Superior temporal gyrus (tissue), 1 donor: Measurements from ENCODE around the gene GMEB1.

Experiments
- DNase-seq: peaks from one replicate; pipeline ENCODE4 v3.0.0-alpha.2; 2016; ENCODE audit errors: extremely low spot score

The GMEB1 gene

DNA sequence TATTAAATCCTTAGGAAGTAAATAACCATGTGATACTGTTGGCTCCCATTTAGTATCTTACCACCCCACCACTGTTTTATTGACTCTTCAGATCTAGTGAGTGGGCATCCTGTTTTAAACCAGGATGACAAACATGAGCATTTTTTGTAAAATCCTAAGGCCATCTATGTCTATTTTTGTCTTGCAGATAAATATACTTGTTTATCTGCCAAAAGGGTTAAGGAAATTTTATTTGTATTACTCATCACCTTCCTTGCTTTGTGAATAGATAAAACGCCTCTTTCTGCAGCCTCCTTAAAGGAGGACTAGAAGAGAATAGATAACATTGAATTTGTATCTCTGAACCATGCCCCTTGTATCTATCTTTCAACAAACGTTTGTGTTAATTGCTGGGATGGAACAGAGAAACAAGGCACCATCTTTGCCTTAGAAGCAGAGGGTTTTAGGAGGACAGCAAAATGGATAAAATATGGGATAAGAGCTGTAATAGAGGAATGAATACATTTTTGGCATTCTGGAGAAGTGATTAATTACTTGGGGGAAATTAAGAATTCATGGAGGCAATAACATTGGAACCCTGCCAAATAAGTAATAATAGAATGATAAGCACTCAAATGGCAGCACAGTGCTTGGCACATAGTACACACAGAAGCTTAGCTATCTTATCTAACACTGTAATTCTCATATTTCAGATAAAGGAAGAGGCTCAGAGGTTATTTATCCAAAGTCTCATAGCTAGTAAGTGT lies 82.9 kb downstream of the GMEB1 start:
- no peak for DNase-seq

DNA sequence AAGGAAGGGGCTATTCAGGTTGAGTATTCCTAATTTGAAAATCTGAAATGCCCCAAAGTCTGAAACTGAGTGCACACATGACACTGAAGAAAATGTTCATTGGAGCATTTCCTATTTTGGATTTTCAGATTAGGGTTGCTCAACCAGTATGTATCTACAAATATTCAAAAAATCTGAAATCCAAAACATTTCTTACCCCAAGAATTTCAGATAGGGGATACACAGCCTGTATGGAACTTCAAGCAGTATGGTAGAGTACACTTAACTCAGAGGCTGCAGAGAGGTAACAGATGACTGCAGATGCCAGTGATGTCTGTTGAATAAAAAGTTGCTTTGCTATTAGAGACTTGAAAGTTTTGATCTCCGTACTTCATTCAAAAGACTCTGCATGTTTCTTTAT lies 87.1 kb downstream of the GMEB1 start:
- DNase-seq = no peak

GRCh38 chr1:28756846-28757245 lies 88.3 kb downstream of the GMEB1 start:
- DNase-seq = peak; percentile 55

GRCh38 chr1:28758420-28758819 lies 89.8 kb downstream of the GMEB1 start:
- DNase-seq = no peak

DNA sequence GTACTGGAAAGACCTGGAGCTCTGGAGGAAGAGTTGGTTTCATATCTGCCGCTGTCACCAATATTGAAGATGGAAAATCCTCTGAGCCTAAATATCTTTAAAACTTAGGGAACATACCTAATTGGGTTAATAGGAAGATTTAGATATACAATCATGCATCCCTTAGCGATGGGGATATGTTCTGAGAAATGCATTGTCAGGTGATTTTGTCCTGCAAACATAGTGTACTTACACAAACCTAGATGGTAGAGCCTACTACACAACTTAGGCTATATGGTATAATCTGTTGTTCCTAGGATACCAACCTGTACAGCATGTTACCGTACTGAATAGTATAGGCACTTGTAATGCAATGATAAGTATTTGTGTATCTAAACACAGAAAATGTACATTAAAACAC lies 90.7 kb downstream of the GMEB1 start:
- no peak for DNase-seq

- no peak for DNase-seq
These were observed 92.6 kb downstream of the GMEB1 start for GRCh38 chr1:28761189-28761588.

DNA sequence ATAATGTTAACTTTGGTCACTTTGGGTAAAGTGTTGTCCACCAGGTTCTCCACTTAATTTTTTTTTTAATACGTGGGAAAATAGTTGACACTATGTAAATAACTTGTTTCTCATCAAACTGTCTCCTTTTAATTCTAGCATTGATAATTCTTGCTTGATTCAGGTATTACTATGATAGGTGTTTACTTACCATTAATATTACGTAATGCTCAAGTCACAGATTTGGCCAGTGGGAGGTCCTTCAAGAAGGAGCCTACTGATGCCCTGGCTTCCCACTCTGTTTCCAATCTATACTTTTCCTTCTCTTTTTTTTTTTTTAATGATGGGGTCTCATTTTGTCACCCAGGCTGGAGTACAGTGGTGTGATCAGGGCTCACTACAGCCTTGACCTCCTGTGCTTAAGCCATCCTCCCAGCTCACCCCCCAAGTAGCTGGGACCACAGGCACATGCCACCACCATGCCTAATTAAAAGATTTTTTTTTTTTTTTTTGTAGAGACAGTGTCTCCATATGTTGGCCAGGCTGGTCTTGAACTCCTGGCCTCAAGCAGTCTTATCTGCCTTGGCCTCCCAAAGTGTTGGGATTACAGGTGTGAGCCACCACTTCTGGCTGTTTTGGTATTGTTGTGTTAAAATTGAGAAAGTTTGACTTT lies 98.1 kb downstream of the GMEB1 start:
- no peak for DNase-seq
